ENCODE measurements around the gene SPRR2E.

The SPRR2E gene

GRCh38 chr1:153071511-153071910, 22.8 kb downstream of the SPRR2E start, which contains the start of gene SPRR2B:
TSS of gene SPRR2B (minus strand) at chr1:153071611. CDS start at chr1:153070839, 772 bp downstream.
- TF ChIP-seq POLR2AphosphoS5 (IDR thresholded peaks at IDR 0.05; ENCODE audit: low read depth, low read length) (no peak), TAF1 (IDR thresholded peaks at IDR 0.05; ENCODE audit: borderline replicate concordance, insufficient read depth, low read length) (no peak), REST (IDR thresholded peaks at IDR 0.05; ENCODE audit: insufficient read depth in 1 of 2, low read depth in 2 of 2, low read length in 2 of 2) (no peak), FOXP2 (optimal IDR thresholded peaks at IDR 0.05; ENCODE audit: borderline replicate concordance, extremely low read depth, extremely low read length, insufficient read depth) (no peak), SIN3A (IDR thresholded peaks at IDR 0.05; ENCODE audit: borderline replicate concordance, insufficient read depth, low read length) (no peak)

DNA sequence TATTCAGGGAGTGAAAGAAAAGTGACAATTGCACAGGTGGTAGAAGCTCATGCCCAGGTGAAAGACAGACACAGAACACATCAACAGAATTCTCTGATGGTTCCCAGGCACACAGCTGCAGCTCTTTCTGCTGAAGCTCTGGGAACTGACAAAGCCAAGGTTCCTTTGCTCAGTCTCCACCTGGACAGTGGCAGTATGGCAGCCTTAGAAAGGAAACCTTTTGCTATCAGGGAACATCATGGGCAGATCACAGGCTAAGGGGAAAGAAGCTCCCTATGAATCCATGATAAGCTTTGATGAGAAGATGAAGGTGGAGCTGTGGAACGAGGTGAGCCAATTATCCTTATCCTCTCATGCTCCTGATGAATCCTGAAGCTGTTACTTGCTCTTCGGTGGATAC, 24.1 kb downstream of the SPRR2E start:
- no peak for TF ChIP-seq FOXP2 (optimal IDR thresholded peaks at IDR 0.05; ENCODE audit: borderline replicate concordance, extremely low read depth, extremely low read length, insufficient read depth)
- no peak for TF ChIP-seq SIN3A (IDR thresholded peaks at IDR 0.05; ENCODE audit: borderline replicate concordance, insufficient read depth, low read length)
- no peak for TF ChIP-seq REST (IDR thresholded peaks at IDR 0.05; ENCODE audit: insufficient read depth in 1 of 2, low read depth in 2 of 2, low read length in 2 of 2)
- TF ChIP-seq TAF1 (IDR thresholded peaks at IDR 0.05; ENCODE audit: borderline replicate concordance, insufficient read depth, low read length): no peak
- no peak for TF ChIP-seq POLR2AphosphoS5 (IDR thresholded peaks at IDR 0.05; ENCODE audit: low read depth, low read length)

GRCh38 chr1:153058826-153059784, 35.2 kb downstream of the SPRR2E start:
- no peak for TF ChIP-seq POLR2AphosphoS5 (IDR thresholded peaks at IDR 0.05; ENCODE audit: low read depth, low read length)
- no peak for TF ChIP-seq REST (IDR thresholded peaks at IDR 0.05; ENCODE audit: insufficient read depth in 1 of 2, low read depth in 2 of 2, low read length in 2 of 2)
- no peak for TF ChIP-seq FOXP2 (optimal IDR thresholded peaks at IDR 0.05; ENCODE audit: borderline replicate concordance, extremely low read depth, extremely low read length, insufficient read depth)
- TF ChIP-seq TAF1 (IDR thresholded peaks at IDR 0.05; ENCODE audit: borderline replicate concordance, insufficient read depth, low read length): no peak
- no peak for TF ChIP-seq SIN3A (IDR thresholded peaks at IDR 0.05; ENCODE audit: borderline replicate concordance, insufficient read depth, low read length)

DNA sequence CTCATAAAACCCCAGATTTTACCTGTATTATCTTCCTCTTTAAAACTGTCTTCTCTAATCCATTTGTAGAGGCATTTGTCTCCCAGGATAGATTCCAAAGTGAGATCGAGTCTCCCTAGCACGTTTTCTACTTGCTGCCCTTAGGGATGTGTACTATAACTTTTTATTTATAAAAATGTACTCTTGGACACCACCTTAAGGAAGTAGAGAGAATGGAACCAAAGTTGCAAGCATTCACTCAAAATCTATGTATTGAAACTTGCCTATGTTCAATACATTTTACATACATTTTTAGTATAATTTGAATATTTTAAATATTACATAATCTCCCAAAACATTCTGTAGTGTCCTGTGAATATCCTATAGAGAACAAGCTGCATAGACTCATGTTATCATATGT, 36.2 kb downstream of the SPRR2E start:
- TF ChIP-seq FOXP2 (optimal IDR thresholded peaks at IDR 0.05; ENCODE audit: borderline replicate concordance, extremely low read depth, extremely low read length, insufficient read depth): no peak
- no peak for TF ChIP-seq REST (IDR thresholded peaks at IDR 0.05; ENCODE audit: insufficient read depth in 1 of 2, low read depth in 2 of 2, low read length in 2 of 2)
- no peak for TF ChIP-seq POLR2AphosphoS5 (IDR thresholded peaks at IDR 0.05; ENCODE audit: low read depth, low read length)
- TF ChIP-seq TAF1 (IDR thresholded peaks at IDR 0.05; ENCODE audit: borderline replicate concordance, insufficient read depth, low read length): no peak
- no peak for TF ChIP-seq SIN3A (IDR thresholded peaks at IDR 0.05; ENCODE audit: borderline replicate concordance, insufficient read depth, low read length)
